GM19238 (cell line): ENCODE measurements around the gene AFDN.

Experiments
- DNase-seq: peaks from one replicate; pipeline ENCODE4 v3.0.0; 2011; ENCODE audit warnings: low spot score; ENCODE audit not compliant: insufficient read length

Gene AFDN

GRCh38 chr6:167977717-167978467 is 151.2 kb downstream of the AFDN start:
- DNase-seq, result no peak

- no peak for DNase-seq
Observed at GRCh38 chr6:167978607-167979006, 151.9 kb downstream of the AFDN start.

GRCh38 chr6:167979436-167980139 is 152.9 kb downstream of the AFDN start:
- no peak for DNase-seq

GRCh38 chr6:167980911-167981580 is 154.3 kb downstream of the AFDN start:
- DNase-seq, result no peak

- DNase-seq, result no peak
Observed at GRCh38 chr6:167981916-167982462, 155.3 kb downstream of the AFDN start.

GRCh38 chr6:167984144-167984719 is 157.5 kb downstream of the AFDN start:
- DNase-seq, result no peak

- DNase-seq, result no peak
Observed at GRCh38 chr6:167984876-167985604, 158.3 kb downstream of the AFDN start.

GRCh38 chr6:167985911-167986595 is 159.3 kb downstream of the AFDN start:
- no peak for DNase-seq

- no peak for DNase-seq
Observed at GRCh38 chr6:167987396-167988153, 160.9 kb downstream of the AFDN start.

GRCh38 chr6:167988154-167988495 is 161.4 kb downstream of the AFDN start:
- DNase-seq, result no peak

GRCh38 chr6:167988945-167989841 is 162.5 kb downstream of the AFDN start:
- DNase-seq, result no peak

- DNase-seq, result no peak
Observed at GRCh38 chr6:167990016-167990945, 163.6 kb downstream of the AFDN start.

- no peak for DNase-seq
Observed at GRCh38 chr6:167993169-167993568, 166.5 kb downstream of the AFDN start.

GRCh38 chr6:167993831-167994230 is 167.1 kb downstream of the AFDN start:
- DNase-seq, result no peak

GRCh38 chr6:167995302-167995701 is 168.6 kb downstream of the AFDN start:
- DNase-seq, result no peak

GRCh38 chr6:167995731-167996151 is 169.0 kb downstream of the AFDN start:
- DNase-seq, result no peak

GRCh38 chr6:167996424-167997199 is 169.9 kb downstream of the AFDN start:
- no peak for DNase-seq
